GM19372 (cell line): ENCODE results near the gene SIX3.

Source experiments
- ATAC-seq: cut with Tn5 transposase; IDR thresholded peaks from one replicate; pipeline ENCODE4 v1.9.1; 2021; ENCODE audit warnings: mild to moderate bottlenecking, low read depth, moderate library complexity; ENCODE audit not compliant: unreplicated experiment

SIX3 gene

GRCh38 chr2:44930274-44931197 is 11.0 kb upstream of the SIX3 start:
- no peak for ATAC-seq

DNA sequence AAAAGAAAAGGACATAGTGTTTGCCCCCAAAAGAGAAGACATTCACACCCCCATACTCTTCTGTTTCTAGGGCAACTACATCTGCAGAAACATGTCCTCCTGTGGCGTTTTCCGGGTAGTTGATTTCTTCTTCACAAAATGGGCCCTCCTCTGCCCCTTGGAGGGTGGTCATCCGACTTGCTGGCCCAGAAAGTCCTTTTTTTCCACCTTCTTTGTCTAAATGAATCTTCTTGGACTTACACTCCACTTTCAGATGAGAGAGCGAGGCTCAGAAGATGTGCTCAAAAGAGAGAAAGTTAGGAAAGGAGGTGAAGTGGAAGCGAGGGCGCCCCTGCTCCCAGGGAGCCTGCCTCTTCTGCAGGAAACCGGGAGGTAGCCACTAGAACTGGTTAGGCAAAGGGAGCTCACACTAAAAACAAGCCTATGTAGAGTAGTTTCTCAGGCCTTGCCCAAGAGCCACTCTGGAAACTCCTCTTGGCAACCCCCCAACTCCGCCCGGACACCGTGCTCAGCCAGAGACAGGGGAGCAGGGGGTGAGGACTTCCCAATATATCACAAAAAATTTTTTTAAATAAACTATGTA is 10.2 kb upstream of the SIX3 start:
- ATAC-seq = no peak

- ATAC-seq = no peak
Observed at GRCh38 chr2:44932079-44932478, 9.4 kb upstream of the SIX3 start.

GRCh38 chr2:44932564-44933392 is 8.7 kb upstream of the SIX3 start:
- no peak for ATAC-seq

- ATAC-seq = no peak
Observed at GRCh38 chr2:44933434-44933951, 8.0 kb upstream of the SIX3 start.

GRCh38 chr2:44934038-44934982 is 7.2 kb upstream of the SIX3 start:
- ATAC-seq = no peak

GRCh38 chr2:44934983-44935728 is 6.3 kb upstream of the SIX3 start:
- no peak for ATAC-seq

GRCh38 chr2:44935729-44936098 is 5.8 kb upstream of the SIX3 start:
- ATAC-seq = no peak

DNA sequence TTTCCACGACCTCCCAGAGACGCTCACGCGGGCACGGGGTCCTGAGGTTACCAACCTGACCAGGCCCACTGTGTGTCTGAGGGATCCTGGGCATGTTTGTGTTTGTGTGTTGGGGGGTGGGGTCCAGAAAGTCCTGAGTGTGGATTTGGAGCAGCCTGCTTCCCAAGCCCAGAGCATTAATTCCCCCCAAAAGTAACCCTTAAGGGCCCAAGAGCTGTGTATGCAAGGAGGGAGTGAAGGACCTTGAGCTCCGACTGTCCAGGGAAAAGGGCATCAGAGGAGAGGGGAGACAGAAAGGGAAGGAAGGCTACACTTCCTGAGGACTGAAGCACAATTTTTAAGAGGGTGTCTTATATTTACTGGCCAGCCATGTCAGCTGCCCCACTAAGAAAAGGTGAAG is 5.2 kb upstream of the SIX3 start:
- ATAC-seq = no peak

GRCh38 chr2:44936715-44937687 is 4.5 kb upstream of the SIX3 start:
- ATAC-seq = no peak

DNA sequence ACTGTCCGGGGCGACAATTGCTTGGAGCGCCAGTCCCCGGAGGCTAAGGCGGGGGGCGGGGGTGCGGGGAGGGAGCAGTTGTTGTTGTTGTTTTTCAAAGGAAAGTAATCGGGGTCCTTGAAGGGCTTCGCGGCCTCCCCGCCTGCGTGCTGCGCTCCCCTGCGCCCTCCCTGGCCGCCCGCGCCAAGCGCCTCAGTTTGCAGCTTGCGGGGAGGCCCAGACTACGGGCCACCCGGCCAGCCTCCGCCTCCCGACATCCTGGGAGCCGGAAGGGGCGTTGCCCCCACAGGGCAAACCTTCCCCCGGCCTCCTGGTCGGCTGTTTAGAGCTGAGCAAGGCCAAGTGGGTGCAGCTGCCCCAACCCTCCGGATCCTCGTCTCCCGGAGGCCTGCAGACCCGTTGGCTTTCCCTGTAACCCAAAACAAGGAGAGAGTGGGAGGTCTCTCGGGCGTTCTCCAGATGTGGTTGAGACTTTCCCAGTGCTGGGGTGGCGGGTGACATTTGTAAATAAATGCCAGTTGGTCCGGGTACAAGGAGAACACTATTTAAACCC is 3.7 kb upstream of the SIX3 start:
- no peak for ATAC-seq

- no peak for ATAC-seq
Observed at GRCh38 chr2:44938287-44939105, 3.0 kb upstream of the SIX3 start.

DNA sequence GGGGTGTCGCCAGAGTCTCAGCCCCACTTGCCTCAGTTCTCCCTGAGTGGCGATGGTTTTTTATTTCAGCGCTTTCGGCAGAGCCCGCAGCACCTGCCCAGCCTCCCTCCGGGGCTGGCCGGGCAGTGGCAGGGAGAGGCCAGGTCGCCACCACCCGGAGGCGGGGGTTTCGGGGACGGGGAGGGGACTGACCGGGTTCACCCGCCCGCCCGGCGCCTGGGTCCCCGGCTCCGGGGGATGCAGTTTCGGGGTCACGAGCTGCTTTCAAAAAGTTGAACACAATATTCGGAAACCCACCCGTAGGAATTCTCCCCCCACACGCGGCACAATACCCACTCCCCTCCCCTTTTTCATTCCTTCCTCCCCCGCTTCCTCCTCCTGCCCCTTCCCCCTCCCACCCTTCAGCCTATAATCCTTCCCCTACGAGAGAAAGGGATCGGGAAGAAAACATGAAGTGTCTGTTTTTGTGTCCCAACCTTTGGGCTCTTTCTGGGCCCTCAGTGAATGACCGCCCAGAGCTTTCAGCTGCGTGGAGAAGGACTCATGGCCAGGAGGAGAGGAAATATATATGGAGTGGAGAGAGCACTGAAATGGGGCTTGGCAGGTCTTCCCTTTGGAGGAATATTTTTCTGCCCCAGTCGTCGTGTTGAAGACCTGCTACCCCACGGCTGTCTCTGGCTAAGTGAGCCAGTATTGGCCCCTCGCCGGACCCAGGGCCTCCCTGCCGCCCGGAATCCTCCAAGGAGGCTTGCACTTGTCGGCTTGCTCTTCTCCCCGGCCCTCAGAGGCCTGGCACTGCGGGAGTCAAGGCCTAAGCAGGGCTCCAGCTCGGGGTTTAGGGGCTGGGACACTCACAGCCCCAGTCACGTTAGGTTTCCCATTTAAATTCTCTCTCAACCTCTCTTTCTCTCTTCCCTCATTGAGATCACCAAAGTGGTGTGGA is 2.1 kb upstream of the SIX3 start:
- no peak for ATAC-seq

DNA sequence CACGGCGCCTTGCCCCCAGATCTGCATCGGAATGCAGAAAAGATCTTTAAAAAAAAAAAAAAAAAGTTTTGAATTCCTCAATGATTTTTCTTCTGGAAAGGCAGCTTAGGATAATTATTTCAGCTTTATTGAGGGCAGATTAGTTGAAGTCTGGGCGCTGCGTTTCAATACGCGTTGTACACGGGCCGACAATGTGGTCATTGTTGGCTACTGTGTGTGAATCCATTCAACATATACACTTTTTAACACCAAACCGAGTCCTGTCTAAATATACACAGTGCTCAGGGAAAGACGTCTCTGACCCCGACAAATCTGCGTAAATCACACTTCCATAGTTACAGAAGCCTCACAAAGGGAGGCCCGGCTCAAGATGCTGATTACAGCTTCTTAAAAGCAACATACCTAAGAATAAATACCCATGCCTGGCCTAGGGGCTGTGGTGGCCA is 1.4 kb upstream of the SIX3 start:
- no peak for ATAC-seq

- no peak for ATAC-seq
Observed at GRCh38 chr2:44940732-44941464, 604 bp upstream of the SIX3 start.
